Thyroid gland (tissue), 4 donors: ENCODE data around the gene MEIOB.

ENCODE experiments used
- POLR2A ChIP-seq, 2 donors: fragments of 450-650 bp; IDR thresholded peaks; one replicate each; pipeline ENCODE4 v1.6.1; 2017; ENCODE audit warnings: antibody characterized with exemption in 2 of 2, mild to moderate bottlenecking in 2 of 2, moderate library complexity in 1 of 2
- TF ChIP-seq, protein P1 (sequence below), 6 experiments: fragments of 200-600 bp in 3 of 6; fragments of 450-650 bp in 3 of 6; sonication (generic) in 3 of 6; IDR thresholded peaks; one replicate each; pipeline ENCODE4 v1.5.1; 2016 to 2019; ENCODE audit warnings: antibody characterized with exemption in 6 of 6, mild to moderate bottlenecking in 2 of 6, inconsistent platforms in 1 of 6, moderate library complexity in 1 of 6

DNA sequence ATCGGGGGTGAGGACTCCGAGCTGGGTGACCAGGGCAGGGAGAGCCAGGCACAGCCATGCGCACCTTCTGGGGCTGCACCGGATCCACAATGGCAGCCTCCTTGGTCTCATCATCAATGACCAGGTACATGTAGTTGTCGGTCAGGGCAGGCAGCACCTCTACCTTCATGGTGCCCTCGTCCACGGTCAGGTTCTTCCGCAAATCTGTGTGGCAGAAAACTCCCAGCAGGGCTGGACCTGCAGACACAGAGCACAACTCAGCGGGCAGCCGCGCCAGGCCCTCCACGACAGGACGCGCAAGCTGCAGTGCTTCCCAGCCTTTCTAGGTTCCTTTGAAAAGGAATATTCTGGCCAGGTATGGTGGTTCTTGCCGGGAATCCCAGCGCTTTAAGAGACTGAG, 49.2 kb downstream of the MEIOB start:
- TF ChIP-seq, protein P1, sequence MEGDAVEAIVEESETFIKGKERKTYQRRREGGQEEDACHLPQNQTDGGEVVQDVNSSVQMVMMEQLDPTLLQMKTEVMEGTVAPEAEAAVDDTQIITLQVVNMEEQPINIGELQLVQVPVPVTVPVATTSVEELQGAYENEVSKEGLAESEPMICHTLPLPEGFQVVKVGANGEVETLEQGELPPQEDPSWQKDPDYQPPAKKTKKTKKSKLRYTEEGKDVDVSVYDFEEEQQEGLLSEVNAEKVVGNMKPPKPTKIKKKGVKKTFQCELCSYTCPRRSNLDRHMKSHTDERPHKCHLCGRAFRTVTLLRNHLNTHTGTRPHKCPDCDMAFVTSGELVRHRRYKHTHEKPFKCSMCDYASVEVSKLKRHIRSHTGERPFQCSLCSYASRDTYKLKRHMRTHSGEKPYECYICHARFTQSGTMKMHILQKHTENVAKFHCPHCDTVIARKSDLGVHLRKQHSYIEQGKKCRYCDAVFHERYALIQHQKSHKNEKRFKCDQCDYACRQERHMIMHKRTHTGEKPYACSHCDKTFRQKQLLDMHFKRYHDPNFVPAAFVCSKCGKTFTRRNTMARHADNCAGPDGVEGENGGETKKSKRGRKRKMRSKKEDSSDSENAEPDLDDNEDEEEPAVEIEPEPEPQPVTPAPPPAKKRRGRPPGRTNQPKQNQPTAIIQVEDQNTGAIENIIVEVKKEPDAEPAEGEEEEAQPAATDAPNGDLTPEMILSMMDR (IDR thresholded peaks at IDR 0.05), result no peak
- no peak for TF ChIP-seq POLR2A (IDR thresholded peaks at IDR 0.05)
